OCI-LY1 (cell line): ENCODE data around the gene ACTR5.
"Not testable (repeated sequence)": the region's sequence is repeated elsewhere in the genome, so short reads cannot be mapped to it uniquely, and the experiment has no call there.

Source experiments
- H2AFZ ChIP-seq: fragments of 200-600 bp; sonication (generic), shearing (Covaris generic); 2 replicates; pipeline ENCODE4 v1.6.0; 2014; ENCODE audit warnings: antibody characterized with exemption, mild to moderate bottlenecking, low read length
- H3F3A ChIP-seq: fragments of 200-600 bp; sonication (generic), shearing (Covaris generic); 2 replicates; pipeline ENCODE4 v1.6.0; 2014; ENCODE audit warnings: mild to moderate bottlenecking, antibody characterized with exemption, low read length, moderate library complexity; ENCODE audit not compliant: insufficient read depth
- H3K27ac ChIP-seq: fragments of 200-600 bp; sonication (generic); 2 replicates; pipeline ENCODE4 v1.5.1; 2014; ENCODE audit warnings: low read length, mixed run types, mild to moderate bottlenecking, low read depth; ENCODE audit not compliant: poor library complexity, severe bottlenecking
- H3K27me3 ChIP-seq: fragments of 200-600 bp; sonication (generic); 2 replicates; pipeline ENCODE4 v1.6.0; 2014; ENCODE audit warnings: antibody characterized with exemption, mild to moderate bottlenecking, low read length, moderate library complexity; ENCODE audit not compliant: insufficient read depth
- H3K36me3 ChIP-seq: fragments of 200-600 bp; sonication (generic); 2 replicates; pipeline ENCODE4 v1.6.1; 2014; ENCODE audit warnings: mild to moderate bottlenecking, antibody characterized with exemption, low read length, moderate library complexity, mixed read lengths; ENCODE audit not compliant: insufficient read depth
- H3K4me1 ChIP-seq: fragments of 200-600 bp; sonication (generic); 2 replicates; pipeline ENCODE4 v1.5.1; 2014; ENCODE audit warnings: mild to moderate bottlenecking, low read length, moderate library complexity; ENCODE audit not compliant: insufficient read depth, severe bottlenecking
- H3K4me2 ChIP-seq: fragments of 200-600 bp; sonication (generic), shearing (Covaris generic); 2 replicates; pipeline ENCODE4 v1.6.1; 2014; ENCODE audit warnings: low read length
- H3K4me3 ChIP-seq: fragments of 200-600 bp; sonication (generic); 2 replicates; pipeline ENCODE4 v1.5.1; 2014; ENCODE audit warnings: low read length, low read depth, mild to moderate bottlenecking, mixed read lengths; ENCODE audit not compliant: poor library complexity, severe bottlenecking
- H3K79me2 ChIP-seq: fragments of 200-600 bp; shearing (Covaris generic); 2 replicates; pipeline ENCODE4 v1.6.1; 2016; ENCODE audit warnings: mixed run types, low read length, mixed read lengths; ENCODE audit not compliant: insufficient read depth
- H3K9ac ChIP-seq: fragments of 200-600 bp; sonication (generic), shearing (Covaris generic); 2 replicates; pipeline ENCODE4 v1.6.1; 2014; ENCODE audit warnings: mild to moderate bottlenecking, low read length, mixed read lengths
- H3K9me2 ChIP-seq: fragments of 200-600 bp; sonication (generic), shearing (Covaris generic); 2 replicates; pipeline ENCODE4 v1.6.1; 2014; ENCODE audit warnings: low read depth, mild to moderate bottlenecking, low read length, mixed read lengths
- H3K9me3 ChIP-seq: fragments of 200-600 bp; shearing (Covaris generic); 2 replicates; pipeline ENCODE4 v1.6.1; 2014; ENCODE audit warnings: low read length, mixed read lengths
- H4K20me1 ChIP-seq: fragments of 200-600 bp; sonication (generic), shearing (Covaris generic); 2 replicates; pipeline ENCODE4 v1.6.0; 2016; ENCODE audit warnings: mild to moderate bottlenecking, low read length; ENCODE audit not compliant: insufficient read depth
- CTCF ChIP-seq: fragments of 200-600 bp; sonication (generic), shearing (Covaris generic); IDR thresholded peaks from 2 replicates; pipeline ENCODE4 v1.5.1; 2017; ENCODE audit warnings: mild to moderate bottlenecking, antibody characterized with exemption, low read length, moderate library complexity, mixed read lengths
- EZH2 ChIP-seq: fragments of 200-600 bp; sonication (generic), shearing (Covaris generic); IDR thresholded peaks from 2 replicates; pipeline ENCODE4 v1.8.0; 2017; ENCODE audit warnings: borderline replicate concordance, mixed run types, mild to moderate bottlenecking, antibody characterized with exemption, low read length, moderate library complexity, mixed read lengths

The ACTR5 gene

GRCh38 chr20:38791940-38792339, 43.7 kb downstream of the ACTR5 start:
- H3K36me3 ChIP-seq: no peaks in the 10 kb centered on the region
- no peak overlapping the region for H2AFZ ChIP-seq
- no peak overlapping the region for H3K27ac ChIP-seq
- no peak overlapping the region for H3K9ac ChIP-seq
- H3F3A ChIP-seq: no peaks in the 10 kb centered on the region
- H3K9me2 ChIP-seq: no peaks in the 10 kb centered on the region
- no peaks in the 10 kb centered on the region for H3K4me1 ChIP-seq
- H3K79me2 ChIP-seq: no peaks in the 10 kb centered on the region
- H3K9me3 ChIP-seq: no peaks in the 10 kb centered on the region
- no peak overlapping the region for H3K4me3 ChIP-seq
- no peak overlapping the region for H3K4me2 ChIP-seq
- TF ChIP-seq CTCF (no peak), EZH2 (no peak)
- no peaks in the 10 kb centered on the region for H4K20me1 ChIP-seq
- no peaks in the 10 kb centered on the region for H3K27me3 ChIP-seq

GRCh38 chr20:38794057-38794456, 45.8 kb downstream of the ACTR5 start:
- H3F3A ChIP-seq, H3K36me3 ChIP-seq, H3K27ac ChIP-seq, H3K79me2 ChIP-seq, H4K20me1 ChIP-seq, H3K4me3 ChIP-seq, H3K9me3 ChIP-seq, H3K27me3 ChIP-seq, H3K9me2 ChIP-seq, H2AFZ ChIP-seq, H3K4me2 ChIP-seq, H3K9ac ChIP-seq, H3K4me1 ChIP-seq: not testable (repeated sequence)

- Histone ChIP-seq H3K4me1 (no peaks in the 10 kb centered on the region), H3K9me2 (no peaks in the 10 kb centered on the region), H3K4me3 (no peak overlapping the region), H2AFZ (no peak overlapping the region), H3K79me2 (no peaks in the 10 kb centered on the region), H3K9me3 (0 out of 2 replicates have a peak, but pooled peaks cover 2% of the 10 kb centered on the region), H3K27me3 (no peaks in the 10 kb centered on the region), H3F3A (no peaks in the 10 kb centered on the region), H3K36me3 (no peaks in the 10 kb centered on the region; the same call in 1 of the 2 replicates), H3K9ac (no peak overlapping the region), H3K4me2 (no peak overlapping the region), H4K20me1 (no peaks in the 10 kb centered on the region), H3K27ac (no peak overlapping the region)
- TF ChIP-seq CTCF: no peak
- TF ChIP-seq EZH2: no peak
Observed at GRCh38 chr20:38798266-38798665, 50.0 kb downstream of the ACTR5 start.

GRCh38 chr20:38799203-38799602, 50.9 kb downstream of the ACTR5 start:
- no peak overlapping the region for H2AFZ ChIP-seq
- H4K20me1 ChIP-seq: no peaks in the 10 kb centered on the region
- TF ChIP-seq EZH2 (no peak), CTCF (no peak)
- no peaks in the 10 kb centered on the region for H3K9me2 ChIP-seq
- no peak overlapping the region for H3K27ac ChIP-seq
- H3K4me1 ChIP-seq: no peaks in the 10 kb centered on the region
- H3K9ac ChIP-seq: no peak overlapping the region
- H3K4me2 ChIP-seq: no peak overlapping the region
- H3K27me3 ChIP-seq: no peaks in the 10 kb centered on the region
- no peaks in the 10 kb centered on the region; the same call in 1 of the 2 replicates for H3K36me3 ChIP-seq
- H3K79me2 ChIP-seq: no peaks in the 10 kb centered on the region
- H3K9me3 ChIP-seq: 0 out of 2 replicates have a peak, but pooled peaks cover 2% of the 10 kb centered on the region
- no peak overlapping the region for H3K4me3 ChIP-seq
- H3F3A ChIP-seq: no peaks in the 10 kb centered on the region
